Lower leg skin (tissue), 3 donors: ENCODE data around the gene PPP3R1.

Source experiments
- POLR2A ChIP-seq, 2 donors: fragments of 450-650 bp; IDR thresholded peaks; one replicate each; pipeline ENCODE4 v1.6.1; 2016 to 2017; ENCODE audit warnings: antibody characterized with exemption in 2 of 2, mild to moderate bottlenecking in 1 of 2, moderate library complexity in 1 of 2
- TF ChIP-seq, protein P1 (sequence below), 3 donors: fragments of 450-650 bp; IDR thresholded peaks; one replicate each; pipeline ENCODE4 v1.5.1; 2016; ENCODE audit warnings: antibody characterized with exemption in 3 of 3, mild to moderate bottlenecking in 3 of 3, moderate library complexity in 2 of 3

DNA sequence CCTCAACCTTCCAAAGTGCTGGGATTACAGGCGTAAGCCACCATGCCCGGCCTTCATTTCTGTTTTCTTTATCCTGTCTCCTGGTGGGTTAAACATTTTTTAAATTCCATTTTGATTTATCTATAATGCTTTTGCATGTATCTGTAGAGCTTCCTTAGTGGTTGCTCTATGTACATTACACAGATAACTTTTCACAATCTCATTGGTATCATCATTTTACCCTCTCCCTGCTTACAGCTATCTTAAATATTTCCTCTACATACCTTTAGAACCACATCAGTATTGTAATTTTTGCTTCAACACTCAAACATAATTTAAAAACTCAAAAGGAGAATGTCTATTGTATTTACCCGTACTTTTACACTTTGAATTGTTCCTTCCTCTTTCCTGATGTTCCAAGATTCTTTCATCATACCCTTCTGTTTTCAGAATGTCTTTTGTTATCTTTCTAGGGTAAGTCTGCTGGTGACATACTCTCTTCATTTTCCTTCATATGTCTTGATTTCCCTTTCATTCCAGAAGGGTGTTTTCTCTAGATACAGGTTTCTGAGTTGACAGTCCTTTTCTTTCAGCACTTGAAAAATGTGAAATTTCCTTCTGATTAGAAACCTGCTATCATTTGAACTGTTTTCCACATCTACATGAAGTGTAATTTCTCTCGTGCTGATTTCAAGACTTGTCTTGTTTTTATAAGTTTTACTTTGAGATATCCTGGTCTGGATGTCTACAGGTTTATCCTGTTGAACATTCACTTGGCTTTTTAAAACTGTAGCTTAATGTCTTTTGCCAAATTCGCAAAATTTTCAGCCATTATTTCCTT lies 21.9 kb downstream of the PPP3R1 start:
- TF ChIP-seq, protein P1, sequence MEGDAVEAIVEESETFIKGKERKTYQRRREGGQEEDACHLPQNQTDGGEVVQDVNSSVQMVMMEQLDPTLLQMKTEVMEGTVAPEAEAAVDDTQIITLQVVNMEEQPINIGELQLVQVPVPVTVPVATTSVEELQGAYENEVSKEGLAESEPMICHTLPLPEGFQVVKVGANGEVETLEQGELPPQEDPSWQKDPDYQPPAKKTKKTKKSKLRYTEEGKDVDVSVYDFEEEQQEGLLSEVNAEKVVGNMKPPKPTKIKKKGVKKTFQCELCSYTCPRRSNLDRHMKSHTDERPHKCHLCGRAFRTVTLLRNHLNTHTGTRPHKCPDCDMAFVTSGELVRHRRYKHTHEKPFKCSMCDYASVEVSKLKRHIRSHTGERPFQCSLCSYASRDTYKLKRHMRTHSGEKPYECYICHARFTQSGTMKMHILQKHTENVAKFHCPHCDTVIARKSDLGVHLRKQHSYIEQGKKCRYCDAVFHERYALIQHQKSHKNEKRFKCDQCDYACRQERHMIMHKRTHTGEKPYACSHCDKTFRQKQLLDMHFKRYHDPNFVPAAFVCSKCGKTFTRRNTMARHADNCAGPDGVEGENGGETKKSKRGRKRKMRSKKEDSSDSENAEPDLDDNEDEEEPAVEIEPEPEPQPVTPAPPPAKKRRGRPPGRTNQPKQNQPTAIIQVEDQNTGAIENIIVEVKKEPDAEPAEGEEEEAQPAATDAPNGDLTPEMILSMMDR (IDR thresholded peaks at IDR 0.05), result no peak
- TF ChIP-seq POLR2A (IDR thresholded peaks at IDR 0.05), result no peak
